Measurements from ENCODE around the gene SNAPC4. TPM values are rescaled to one million over a fixed set of nuclear protein-coding genes. Genes with fewer than 3 reads are reported as not detected.

Gene SNAPC4
- polyA plus RNA-seq, 1 experiment: 1.7 TPM

GRCh38 chr9:136375096-136375495 lies 24.9 kb downstream of the SNAPC4 start:
- peaks cover 22% of the 10 kb centered on the region for H3K36me3 ChIP-seq (ENCODE audit: control insufficient read depth, insufficient read depth, low read length)
- no peaks in the 10 kb centered on the region for H3K27me3 ChIP-seq (ENCODE audit: control insufficient read depth, insufficient read depth, low read length)
- no peak for DNase-seq (ENCODE audit: low read depth)
- TF ChIP-seq CTCF (IDR thresholded peaks at IDR 0.05; ENCODE audit: insufficient read depth, low read depth, low read length): no peak
- H3K4me3 ChIP-seq (ENCODE audit: low read depth, low read length): no peak overlapping the region
- POLR2A ChIA-PET: no interaction called here
- CTCF ChIA-PET: interaction anchor here (1.2 to 2.8 kb wide), 5 partner anchors 9 to 49 kb away, joined by 3 to 15 read pairs (median 4); partner anchors contain the start of gene DNLZ

- POLR2A ChIA-PET: no interaction called here
- Histone ChIP-seq H3K4me3 (ENCODE audit: low read depth, low read length) (no peak overlapping the region), H3K27me3 (ENCODE audit: control insufficient read depth, insufficient read depth, low read length) (no peaks in the 10 kb centered on the region), H3K36me3 (ENCODE audit: control insufficient read depth, insufficient read depth, low read length) (peaks cover 23% of the 10 kb centered on the region)
- TF ChIP-seq CTCF (IDR thresholded peaks at IDR 0.05; ENCODE audit: insufficient read depth, low read depth, low read length): no peak
- no peak for DNase-seq (ENCODE audit: low read depth)
- CTCF ChIA-PET: interaction anchor here (0.9 to 2.8 kb wide), 7 partner anchors 9 to 50 kb away, joined by 3 to 15 read pairs (median 4); partner anchors contain the start of gene DNLZ
These were observed 25.8 kb downstream of the SNAPC4 start for GRCh38 chr9:136374183-136374575.

- POLR2A ChIA-PET: no interaction called here
- CTCF ChIA-PET: interaction anchor here (0.9 to 5.4 kb wide), 7 partner anchors 8 to 66 kb away, joined by 3 to 30 read pairs (median 5); partner anchors contain the start of genes DNLZ and INPP5E
- H3K36me3 ChIP-seq (ENCODE audit: control insufficient read depth, insufficient read depth, low read length): peaks cover 20% of the 10 kb centered on the region
- no peaks in the 10 kb centered on the region for H3K27me3 ChIP-seq (ENCODE audit: control insufficient read depth, insufficient read depth, low read length)
- H3K4me3 ChIP-seq (ENCODE audit: low read depth, low read length): peak within 1 kb of the TSS; percentile 35
- DNase-seq (ENCODE audit: low read depth): no peak
- no peak for TF ChIP-seq CTCF (IDR thresholded peaks at IDR 0.05; ENCODE audit: insufficient read depth, low read depth, low read length)
These were observed 26.4 kb downstream of the SNAPC4 start, which contains the start of gene CARD9 for GRCh38 chr9:136373300-136374182. TSS of gene CARD9 (minus strand) at chr9:136373669. CDS start at chr9:136372078, 1,591 bp downstream.

- peak; percentile 49 for TF ChIP-seq CTCF (IDR thresholded peaks at IDR 0.05; ENCODE audit: insufficient read depth, low read depth, low read length)
- Histone ChIP-seq H3K27me3 (ENCODE audit: control insufficient read depth, insufficient read depth, low read length) (no peaks in the 10 kb centered on the region), H3K36me3 (ENCODE audit: control insufficient read depth, insufficient read depth, low read length) (peaks cover 20% of the 10 kb centered on the region), H3K4me3 (ENCODE audit: low read depth, low read length) (peak overlapping the region; percentile 35)
- CTCF ChIA-PET: interaction anchor here (0.7 to 5.4 kb wide), 10 partner anchors 9 to 67 kb away, joined by 3 to 30 read pairs (median 4); partner anchors contain the start of genes DNLZ and INPP5E
- peak; percentile 39 for DNase-seq (ENCODE audit: low read depth)
- POLR2A ChIA-PET: no interaction called here
These were observed 27.2 kb downstream of the SNAPC4 start for GRCh38 chr9:136372561-136373299.

- ChIA-PET POLR2A (no interaction called here), CTCF (interaction anchor here (0.7 to 5.4 kb wide), 8 partner anchors 9 to 68 kb away, joined by 3 to 30 read pairs (median 4); partner anchors contain the start of genes DNLZ and INPP5E)
These were observed 28.0 kb downstream of the SNAPC4 start for GRCh38 chr9:136372006-136372405.

More at GRCh38 chr9:136372006-136372405, 28.0 kb downstream of the SNAPC4 start:
- H3K4me3 ChIP-seq (ENCODE audit: low read depth, low read length): peak overlapping the region; percentile 35
- DNase-seq (ENCODE audit: low read depth): no peak
- H3K27me3 ChIP-seq (ENCODE audit: control insufficient read depth, insufficient read depth, low read length): no peaks in the 10 kb centered on the region
- no peak for TF ChIP-seq CTCF (IDR thresholded peaks at IDR 0.05; ENCODE audit: insufficient read depth, low read depth, low read length)
- H3K36me3 ChIP-seq (ENCODE audit: control insufficient read depth, insufficient read depth, low read length): peaks cover 20% of the 10 kb centered on the region
